GM12874 (cell line): ENCODE results near the gene NDRG2.

Source experiments
- TF ChIP-seq, protein P1 (sequence below): IDR thresholded peaks from 2 replicates; pipeline ENCODE4 v1.5.1; 2011; ENCODE audit warnings: low read depth, mild to moderate bottlenecking, control low read depth, low read length, moderate library complexity; ENCODE audit not compliant: insufficient read depth

Gene NDRG2

DNA sequence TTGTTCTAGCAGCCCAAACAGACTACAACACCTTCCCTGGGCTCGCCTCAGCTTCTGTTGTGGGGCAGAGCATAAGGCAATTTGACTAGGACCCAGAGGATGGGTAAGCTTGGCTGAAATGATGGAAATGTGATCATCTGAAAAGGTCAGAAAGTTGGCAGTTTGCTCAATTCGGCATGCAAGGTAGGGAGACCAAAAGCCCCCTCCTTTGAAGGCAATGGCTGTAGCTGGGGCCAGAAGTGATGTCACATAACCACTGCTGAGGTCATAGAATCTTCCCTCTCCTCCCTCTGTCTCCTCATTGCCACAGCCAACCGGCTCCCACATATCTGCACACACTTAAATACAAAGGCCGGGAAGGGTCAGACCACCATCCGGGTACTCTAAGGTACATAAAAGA lies 5.1 kb upstream of the NDRG2 start, which contains the start of gene TPPP2:
TSS of gene TPPP2 (plus strand) at position 301 of the 400 bp plus-strand sequence. CDS start 365 bp downstream, outside the sequence.
- TF ChIP-seq, protein P1, sequence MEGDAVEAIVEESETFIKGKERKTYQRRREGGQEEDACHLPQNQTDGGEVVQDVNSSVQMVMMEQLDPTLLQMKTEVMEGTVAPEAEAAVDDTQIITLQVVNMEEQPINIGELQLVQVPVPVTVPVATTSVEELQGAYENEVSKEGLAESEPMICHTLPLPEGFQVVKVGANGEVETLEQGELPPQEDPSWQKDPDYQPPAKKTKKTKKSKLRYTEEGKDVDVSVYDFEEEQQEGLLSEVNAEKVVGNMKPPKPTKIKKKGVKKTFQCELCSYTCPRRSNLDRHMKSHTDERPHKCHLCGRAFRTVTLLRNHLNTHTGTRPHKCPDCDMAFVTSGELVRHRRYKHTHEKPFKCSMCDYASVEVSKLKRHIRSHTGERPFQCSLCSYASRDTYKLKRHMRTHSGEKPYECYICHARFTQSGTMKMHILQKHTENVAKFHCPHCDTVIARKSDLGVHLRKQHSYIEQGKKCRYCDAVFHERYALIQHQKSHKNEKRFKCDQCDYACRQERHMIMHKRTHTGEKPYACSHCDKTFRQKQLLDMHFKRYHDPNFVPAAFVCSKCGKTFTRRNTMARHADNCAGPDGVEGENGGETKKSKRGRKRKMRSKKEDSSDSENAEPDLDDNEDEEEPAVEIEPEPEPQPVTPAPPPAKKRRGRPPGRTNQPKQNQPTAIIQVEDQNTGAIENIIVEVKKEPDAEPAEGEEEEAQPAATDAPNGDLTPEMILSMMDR, result no peak

DNA sequence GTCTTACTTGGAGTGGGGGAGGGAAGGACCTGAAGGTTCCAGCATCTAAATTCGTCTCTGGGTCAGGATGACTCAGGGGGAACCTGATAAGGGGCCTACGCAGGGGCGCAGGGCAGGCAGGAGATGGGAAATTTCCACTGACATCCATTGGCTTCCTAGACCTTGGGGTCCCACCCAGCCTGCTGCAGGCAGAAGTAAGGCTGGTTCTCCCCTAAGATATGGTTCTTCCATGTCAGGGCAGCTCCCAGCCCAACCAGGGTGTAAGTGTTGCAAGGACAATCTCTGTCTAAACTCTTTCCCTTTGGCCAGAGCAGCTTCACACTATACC lies 2.1 kb upstream of the NDRG2 start:
- TF ChIP-seq, protein P1, result no peak

DNA sequence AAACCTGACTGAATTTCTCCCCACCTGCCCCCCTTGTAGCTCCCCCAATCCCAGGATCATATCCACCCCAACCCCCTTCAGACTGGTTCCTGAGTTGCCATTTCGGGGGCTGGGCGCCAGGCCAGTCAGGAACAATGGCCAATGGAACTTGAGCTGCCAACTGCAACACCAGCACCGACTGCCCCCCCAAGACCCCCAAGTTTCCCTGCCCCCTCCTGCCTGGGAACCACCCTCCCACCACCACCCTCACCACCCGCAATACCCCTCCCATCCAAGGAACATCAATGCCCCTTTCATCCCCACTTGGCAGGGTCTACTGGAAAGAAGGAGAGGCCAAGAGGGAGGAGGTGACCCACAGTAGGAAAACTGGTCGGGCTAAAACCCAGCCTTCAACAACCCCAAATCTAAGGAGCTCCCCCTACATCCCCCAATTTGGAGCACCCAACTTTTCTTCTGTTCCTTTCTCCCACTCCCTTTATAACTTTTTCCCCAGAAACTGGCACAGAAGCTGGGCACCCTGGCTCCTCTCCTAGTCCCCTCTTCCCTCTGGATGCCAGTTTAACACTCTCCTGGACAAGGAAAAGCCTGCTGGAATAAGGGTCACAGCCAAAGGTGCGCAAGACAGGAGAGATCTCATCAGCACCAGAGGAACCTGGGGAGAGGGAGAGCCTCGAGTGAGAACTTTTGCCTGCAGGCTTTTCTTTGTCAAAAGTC lies 1.6 kb upstream of the NDRG2 start:
- TF ChIP-seq, protein P1, result no peak

DNA sequence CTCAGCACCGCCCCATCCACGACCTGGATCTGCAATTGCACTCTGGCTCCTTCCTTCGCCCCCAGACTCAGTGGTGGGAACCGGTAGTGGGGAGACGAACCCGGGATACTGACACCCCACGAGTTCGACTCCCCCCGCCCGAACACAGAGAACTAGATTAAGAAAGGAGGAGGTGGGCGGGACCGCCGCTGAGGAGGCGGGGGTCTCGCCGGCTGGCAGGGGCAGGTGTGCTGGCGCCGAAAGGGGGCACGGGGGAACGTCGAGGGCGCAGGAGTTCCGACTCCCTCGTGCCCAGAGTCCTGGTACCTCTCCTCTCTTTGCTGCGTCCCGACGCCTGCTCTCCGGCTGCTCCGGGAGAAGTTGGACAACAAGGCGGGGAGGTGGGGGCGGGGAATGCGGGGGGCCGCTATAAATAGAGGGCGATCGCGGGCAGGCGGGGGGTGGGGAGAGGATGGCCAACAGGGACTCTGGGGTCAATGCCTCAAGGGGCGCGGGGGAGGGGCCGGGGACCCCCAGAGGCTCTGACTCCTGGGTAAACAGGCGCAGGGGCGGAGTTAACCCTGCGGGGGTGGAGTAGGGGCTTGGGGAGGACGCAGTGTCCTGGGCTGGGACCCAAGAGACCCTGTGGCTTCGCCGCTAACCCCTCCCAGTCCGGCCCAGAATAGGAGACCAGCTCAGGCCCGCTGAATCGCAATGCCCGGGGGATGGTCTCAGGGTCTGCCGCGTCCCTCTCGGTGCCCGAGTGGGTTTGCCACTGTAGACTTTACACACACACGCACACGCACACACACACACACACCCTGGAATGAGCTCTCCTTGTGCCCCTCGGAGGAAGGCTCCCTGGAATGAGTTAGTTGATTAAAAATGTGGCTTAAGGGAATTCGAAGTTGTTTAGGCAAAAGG lies 761 bp upstream of the NDRG2 start:
- TF ChIP-seq, protein P1, result no peak

DNA sequence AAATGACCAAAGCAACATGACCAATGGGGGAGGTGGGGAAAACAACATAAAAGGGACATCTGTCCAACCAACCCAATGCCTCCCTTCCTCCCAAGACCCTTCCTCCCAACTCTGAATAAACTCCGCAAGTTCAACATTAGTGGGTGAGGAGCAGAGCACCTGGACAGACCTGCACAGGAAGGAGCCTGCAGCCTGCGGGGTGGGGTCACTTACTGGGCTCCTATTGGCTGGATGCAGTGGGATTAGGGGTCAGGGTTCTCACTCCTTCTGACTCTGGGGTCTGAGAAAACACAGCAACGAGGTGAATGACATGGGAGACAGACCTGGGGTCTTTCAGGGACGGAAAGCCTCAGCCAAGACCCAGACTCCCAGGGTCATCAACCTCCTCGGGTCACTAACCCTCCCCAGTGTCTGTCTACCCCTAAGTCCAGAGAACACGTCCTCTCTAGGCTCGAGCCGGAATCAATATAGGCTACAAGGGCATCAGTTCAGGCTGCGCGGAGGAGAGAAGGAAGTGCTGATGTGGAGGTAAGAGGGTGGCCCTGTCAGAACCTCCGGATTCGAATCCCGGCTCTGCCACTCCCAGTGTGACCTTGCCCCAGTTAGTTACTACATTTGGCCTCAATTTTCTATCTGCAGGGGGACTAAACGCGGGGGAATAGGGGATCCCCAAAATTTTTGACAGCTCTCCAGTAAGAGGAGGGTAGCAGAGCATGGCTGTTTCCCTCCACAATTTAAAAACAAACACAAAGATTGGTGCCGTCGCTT lies 860 bp downstream of the NDRG2 start:
- TF ChIP-seq, protein P1, result no peak

DNA sequence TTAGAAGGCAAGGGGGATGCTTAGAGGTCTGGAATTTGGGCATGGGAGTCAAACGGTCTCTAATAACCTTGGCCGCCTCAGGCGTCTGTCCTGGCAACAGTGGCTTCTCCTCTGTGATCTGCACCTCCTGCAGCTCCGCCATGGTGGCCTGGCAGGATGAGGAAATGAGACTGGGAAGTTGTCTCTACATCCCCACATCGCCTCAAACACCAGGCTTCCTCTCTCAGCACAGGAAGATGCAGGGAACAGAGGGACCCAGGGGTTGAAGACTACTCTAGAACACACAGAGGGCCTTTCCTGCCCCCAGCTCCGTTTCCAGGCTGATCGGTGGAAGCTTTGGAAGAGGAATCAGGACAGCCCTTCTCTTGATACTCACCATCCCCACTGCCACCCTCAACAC lies 1.7 kb downstream of the NDRG2 start:
- TF ChIP-seq, protein P1, result no peak

DNA sequence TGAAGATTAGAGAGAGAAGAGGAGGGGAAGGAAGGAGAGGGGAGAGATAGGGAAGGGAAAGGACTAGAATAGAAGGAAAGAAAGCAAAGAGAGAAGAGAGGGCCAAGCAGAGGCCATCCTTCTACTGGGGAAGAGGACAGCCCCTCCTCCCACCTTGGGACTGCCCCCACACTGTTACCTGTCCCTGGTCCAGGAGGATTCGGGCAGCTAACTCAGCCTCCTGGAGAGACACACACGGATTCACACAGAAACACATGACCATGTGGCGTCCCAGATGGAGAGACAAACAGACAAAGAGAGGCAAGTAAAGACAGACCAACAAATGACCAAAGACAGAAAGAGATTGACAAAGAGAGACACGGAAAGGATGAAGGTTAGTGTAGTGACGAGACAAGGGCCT lies 2.2 kb downstream of the NDRG2 start:
- TF ChIP-seq, protein P1, result no peak
